GM21786 (cell line): ENCODE results near the gene PTGIR.

ENCODE experiments used
- ATAC-seq: cut with Tn5 transposase; IDR thresholded peaks from one replicate; pipeline ENCODE4 v1.9.1; 2021; ENCODE audit not compliant: unreplicated experiment

The PTGIR gene

GRCh38 chr19:46624958-46625661 is at the start of gene PTGIR:
TSS of gene PTGIR (minus strand) at chr19:46625089. CDS start at chr19:46624225, 864 bp downstream.
- no peak for ATAC-seq

GRCh38 chr19:46670813-46671212 is 45.9 kb upstream of the PTGIR start:
- ATAC-seq: no peak

- no peak for ATAC-seq
Measured at GRCh38 chr19:46668662-46669061, 43.8 kb upstream of the PTGIR start.

GRCh38 chr19:46665072-46665471 is 40.2 kb upstream of the PTGIR start:
- no peak for ATAC-seq

GRCh38 chr19:46661735-46662592 is 37.1 kb upstream of the PTGIR start:
- ATAC-seq: no peak

- peak; percentile 87 for ATAC-seq
Measured at GRCh38 chr19:46661020-46661731, 36.3 kb upstream of the PTGIR start, which contains the start of gene DACT3. TSS of gene DACT3 (minus strand) at chr19:46661182. CDS start at chr19:46661064, 118 bp downstream.

GRCh38 chr19:46660551-46661019 is 35.7 kb upstream of the PTGIR start:
- ATAC-seq: no peak

- ATAC-seq: no peak
Measured at GRCh38 chr19:46660008-46660517, 35.2 kb upstream of the PTGIR start.

GRCh38 chr19:46659151-46660007 is 34.5 kb upstream of the PTGIR start:
- ATAC-seq: no peak

GRCh38 chr19:46656541-46656940 is 31.7 kb upstream of the PTGIR start:
- no peak for ATAC-seq

- no peak for ATAC-seq
Measured at GRCh38 chr19:46654621-46655152, 29.8 kb upstream of the PTGIR start.

- no peak for ATAC-seq
Measured at GRCh38 chr19:46650445-46650844, 25.6 kb upstream of the PTGIR start.

- no peak for ATAC-seq
Measured at GRCh38 chr19:46648961-46649960, 24.4 kb upstream of the PTGIR start.

- ATAC-seq: no peak
Measured at GRCh38 chr19:46648060-46648960, 23.4 kb upstream of the PTGIR start.

GRCh38 chr19:46646402-46646801 is 21.5 kb upstream of the PTGIR start:
- ATAC-seq: no peak

GRCh38 chr19:46644720-46645119 is 19.8 kb upstream of the PTGIR start:
- no peak for ATAC-seq

- ATAC-seq: no peak
Measured at GRCh38 chr19:46640656-46641055, 15.8 kb upstream of the PTGIR start.
